Rectal smooth muscle tissue (tissue), 1 donor: Measurements from ENCODE around the gene NEGR1.

ENCODE experiments used
- H3K27ac ChIP-seq: one replicate; pipeline ENCODE4 v1.7.0; 2013; ENCODE audit warnings: low read depth, low read length, inconsistent platforms
- H3K27me3 ChIP-seq: one replicate; pipeline ENCODE4 v1.7.0; 2013; ENCODE audit warnings: low read length; ENCODE audit not compliant: control insufficient read depth, insufficient read depth
- H3K36me3 ChIP-seq: one replicate; pipeline ENCODE4 v1.7.0; 2013; ENCODE audit warnings: low read length; ENCODE audit not compliant: control insufficient read depth, insufficient read depth
- H3K4me1 ChIP-seq: one replicate; pipeline ENCODE4 v1.7.0; 2013; ENCODE audit warnings: low read length; ENCODE audit not compliant: control insufficient read depth, insufficient read depth
- H3K4me3 ChIP-seq: one replicate; pipeline ENCODE4 v1.7.0; 2013; ENCODE audit warnings: low read length
- H3K9ac ChIP-seq: one replicate; pipeline ENCODE4 v1.7.0; 2013; ENCODE audit warnings: low read length

The NEGR1 gene

DNA sequence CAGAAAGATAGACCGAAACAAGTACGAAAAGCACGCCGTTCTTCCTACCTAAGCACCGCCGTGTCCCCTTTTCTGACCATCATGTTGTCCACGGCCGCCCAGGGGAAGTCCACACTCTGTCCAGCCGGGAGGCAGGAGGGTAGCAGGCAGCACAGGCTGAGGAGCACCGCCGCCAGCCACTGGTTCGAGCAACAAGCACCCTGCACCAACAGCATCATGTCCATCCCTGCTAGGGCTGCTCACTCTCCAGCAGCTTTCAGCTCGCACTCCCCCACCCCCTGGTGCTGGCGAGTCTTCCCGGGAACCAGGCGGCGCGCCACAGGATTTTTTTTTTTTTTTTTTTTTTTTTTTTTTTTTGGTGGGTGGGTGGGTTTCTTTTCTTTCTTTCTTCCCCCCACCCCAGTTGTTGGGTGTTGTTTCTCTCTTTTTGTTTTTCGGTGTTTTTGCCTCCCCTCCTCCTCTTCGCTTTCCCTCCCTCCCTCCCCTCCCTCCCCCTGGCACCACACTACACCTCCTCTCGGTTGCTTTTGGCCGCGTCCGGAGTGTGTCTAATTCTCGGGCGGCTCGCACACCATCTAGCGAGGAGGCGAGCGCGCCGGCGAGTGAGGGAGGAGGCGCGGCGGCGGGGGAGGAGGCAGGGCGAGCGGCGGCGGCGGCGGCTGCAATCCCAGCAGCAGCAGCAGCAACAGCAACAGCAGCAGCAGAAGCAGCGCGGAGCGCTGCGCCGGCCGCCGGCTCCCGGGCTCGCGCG lies at the start of gene NEGR1:
Gene NEGR1, minus strand, starts transcription at position 269 of the 751 bp plus-strand sequence.
- H3K4me3 ChIP-seq: peak within 1 kb of the TSS; percentile 92
- H3K36me3 ChIP-seq: no peaks in the 10 kb centered on the region
- H3K27ac ChIP-seq: peak within 1 kb of the TSS; percentile 98
- H3K4me1 ChIP-seq: peaks cover 7% of the 10 kb centered on the region
- no peaks in the 10 kb centered on the region for H3K27me3 ChIP-seq
- peak within 1 kb of the TSS; percentile 57 for H3K9ac ChIP-seq

DNA sequence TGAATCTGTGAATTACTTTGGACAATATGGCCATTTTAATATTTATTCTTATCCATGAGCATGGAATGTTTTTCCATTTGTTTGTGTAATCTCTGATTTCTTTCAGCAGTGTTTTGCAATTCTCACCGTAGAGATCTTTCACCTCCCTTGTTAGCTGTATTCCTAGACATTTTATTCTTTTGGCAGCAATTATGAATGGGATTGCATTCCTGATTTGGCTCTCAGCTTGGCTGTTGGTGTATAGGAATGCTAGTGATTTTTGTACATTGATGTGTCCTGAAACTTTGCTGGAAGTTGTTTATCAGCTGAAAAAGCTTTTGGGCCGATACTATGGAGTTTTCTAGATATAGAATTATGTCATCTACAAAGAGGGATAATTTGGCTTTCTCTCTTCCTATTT lies 44.2 kb upstream of the NEGR1 start:
- Histone ChIP-seq H3K9ac (no peak overlapping the region), H3K27me3 (no peaks in the 10 kb centered on the region), H3K4me3 (no peak overlapping the region), H3K36me3 (no peaks in the 10 kb centered on the region), H3K4me1 (no peaks in the 10 kb centered on the region), H3K27ac (no peak overlapping the region)

DNA sequence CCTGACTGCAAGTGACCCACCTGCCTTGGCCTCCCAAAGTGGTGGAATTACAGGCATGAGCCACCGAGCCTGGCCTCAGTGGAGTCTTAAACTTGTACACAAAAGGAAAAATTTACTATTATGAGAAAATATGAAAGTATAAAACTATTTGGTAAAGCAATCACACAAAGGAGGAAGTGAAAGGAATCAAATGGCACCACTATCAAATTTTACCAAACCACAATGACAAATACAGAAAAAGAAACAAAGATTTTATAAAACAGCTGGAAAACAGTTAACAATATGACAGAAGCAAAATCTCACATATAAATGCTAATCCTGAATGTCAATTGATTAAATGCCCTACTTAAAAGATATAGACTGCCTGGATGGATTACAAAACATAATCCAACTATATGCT lies 42.1 kb upstream of the NEGR1 start:
- H3K4me1 ChIP-seq: no peaks in the 10 kb centered on the region
- H3K4me3 ChIP-seq: no peak overlapping the region
- H3K9ac ChIP-seq: no peak overlapping the region
- no peaks in the 10 kb centered on the region for H3K27me3 ChIP-seq
- H3K36me3 ChIP-seq: no peaks in the 10 kb centered on the region
- H3K27ac ChIP-seq: no peak overlapping the region

DNA sequence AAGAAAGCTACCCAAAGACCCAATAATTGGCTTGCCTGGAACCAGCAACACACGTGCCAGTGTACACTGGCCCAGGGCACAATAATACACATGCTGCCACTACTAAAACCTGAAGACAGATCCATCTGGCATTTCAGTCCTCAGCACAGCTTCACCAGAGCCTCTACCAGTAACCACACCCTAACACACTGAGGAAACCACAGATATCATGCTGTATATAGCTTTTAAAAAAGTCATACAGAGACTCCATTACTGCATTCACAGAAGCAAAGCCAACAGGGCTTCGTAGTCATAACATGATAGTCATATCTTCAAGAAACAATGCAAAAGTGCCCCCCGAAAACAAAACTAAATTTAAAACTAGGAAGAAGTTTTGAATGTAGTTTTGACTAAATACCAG lies 40.6 kb upstream of the NEGR1 start:
- Histone ChIP-seq H3K27ac (no peak overlapping the region), H3K9ac (no peak overlapping the region), H3K36me3 (no peaks in the 10 kb centered on the region), H3K4me1 (no peaks in the 10 kb centered on the region), H3K4me3 (no peak overlapping the region), H3K27me3 (no peaks in the 10 kb centered on the region)

DNA sequence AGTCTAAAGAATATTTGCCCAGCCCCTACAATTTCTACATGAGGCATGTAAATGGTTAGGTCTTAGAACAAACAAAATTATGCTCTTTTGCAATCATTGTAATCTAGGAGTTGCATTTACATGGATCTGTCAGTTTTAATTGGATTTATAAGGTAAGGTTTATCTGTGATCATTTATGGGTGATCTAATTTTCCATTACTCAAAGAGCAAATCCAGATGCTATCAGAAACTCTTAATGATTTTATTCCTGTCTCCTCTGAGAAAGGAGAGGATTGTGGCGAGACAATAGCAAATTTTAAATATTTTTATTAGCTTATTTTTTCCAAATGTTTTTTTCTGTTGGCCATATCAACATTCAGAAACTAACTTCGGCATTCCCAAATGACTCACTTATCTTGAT lies 14.2 kb upstream of the NEGR1 start:
- H3K4me1 ChIP-seq: no peaks in the 10 kb centered on the region

DNA sequence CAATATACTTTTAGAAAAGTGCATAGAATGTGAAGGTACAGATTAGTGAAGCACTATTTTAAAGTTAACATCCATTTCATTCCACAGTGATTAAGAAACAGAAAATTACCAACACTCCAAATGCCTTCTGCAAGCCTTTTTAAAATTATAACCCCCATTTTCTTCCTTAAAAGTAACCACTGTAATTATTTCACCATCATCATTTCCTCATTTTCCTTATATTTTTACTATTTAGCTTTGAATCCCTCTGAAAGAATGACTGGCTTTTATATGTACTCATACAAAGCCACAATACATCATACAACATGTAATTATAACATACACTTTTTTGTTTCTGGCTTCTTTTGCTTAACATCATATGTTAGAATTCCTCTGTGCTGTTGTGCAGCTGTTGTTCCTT lies 6.5 kb upstream of the NEGR1 start:
- Histone ChIP-seq H3K27me3 (no peaks in the 10 kb centered on the region), H3K27ac (no peak overlapping the region), H3K9ac (no peak overlapping the region), H3K4me3 (no peak overlapping the region), H3K36me3 (no peaks in the 10 kb centered on the region), H3K4me1 (no peaks in the 10 kb centered on the region)

More for the DNA sequence above, 14.2 kb upstream of the NEGR1 start:
- H3K27ac ChIP-seq: no peak overlapping the region
- H3K4me3 ChIP-seq: no peak overlapping the region
- no peaks in the 10 kb centered on the region for H3K36me3 ChIP-seq
- H3K9ac ChIP-seq: no peak overlapping the region
- no peaks in the 10 kb centered on the region for H3K27me3 ChIP-seq

DNA sequence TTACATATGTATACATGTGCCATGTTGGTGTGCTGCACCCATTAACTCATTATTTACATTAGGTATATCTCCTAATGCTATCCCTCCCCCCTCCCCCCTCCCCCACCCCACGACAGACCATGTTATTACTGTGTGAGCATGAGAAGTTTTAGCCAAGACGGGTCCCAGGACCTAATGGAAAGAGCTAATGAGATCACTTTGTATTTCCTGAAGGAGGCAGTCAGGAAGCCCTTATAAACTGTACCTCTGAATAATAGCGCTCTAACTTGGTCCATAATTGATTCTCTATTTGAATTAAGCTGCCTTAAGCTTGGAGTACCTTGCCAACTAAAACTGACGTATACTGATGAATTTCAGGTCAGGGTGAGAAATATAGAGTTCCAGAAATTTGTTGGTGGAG lies 4.1 kb upstream of the NEGR1 start:
- Histone ChIP-seq H3K9ac (no peak overlapping the region), H3K4me3 (no peak overlapping the region), H3K4me1 (no peaks in the 10 kb centered on the region), H3K27me3 (no peaks in the 10 kb centered on the region), H3K27ac (no peak overlapping the region), H3K36me3 (no peaks in the 10 kb centered on the region)

DNA sequence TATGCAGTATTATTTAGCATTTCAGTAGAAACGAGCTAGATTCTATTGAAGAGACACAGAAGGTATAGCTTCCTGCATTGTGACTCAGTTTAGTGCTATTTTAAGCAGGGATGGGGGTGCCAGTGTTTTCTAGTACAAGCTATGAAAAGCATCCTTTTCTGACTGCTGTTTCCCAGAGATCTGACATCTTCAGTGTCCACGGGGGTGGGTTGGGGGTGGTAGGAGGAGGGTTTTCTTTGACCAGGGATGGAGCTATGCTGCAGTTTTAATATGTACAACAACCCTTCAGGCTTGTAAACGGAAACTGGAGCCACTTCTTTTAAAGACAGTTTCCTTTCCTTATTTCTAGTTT lies 2.7 kb upstream of the NEGR1 start:
- Histone ChIP-seq H3K27me3 (no peaks in the 10 kb centered on the region), H3K4me3 (peak overlapping the region; percentile 92), H3K9ac (peak overlapping the region; percentile 8), H3K36me3 (no peaks in the 10 kb centered on the region), H3K27ac (peak overlapping the region; percentile 98), H3K4me1 (no peaks in the 10 kb centered on the region)

DNA sequence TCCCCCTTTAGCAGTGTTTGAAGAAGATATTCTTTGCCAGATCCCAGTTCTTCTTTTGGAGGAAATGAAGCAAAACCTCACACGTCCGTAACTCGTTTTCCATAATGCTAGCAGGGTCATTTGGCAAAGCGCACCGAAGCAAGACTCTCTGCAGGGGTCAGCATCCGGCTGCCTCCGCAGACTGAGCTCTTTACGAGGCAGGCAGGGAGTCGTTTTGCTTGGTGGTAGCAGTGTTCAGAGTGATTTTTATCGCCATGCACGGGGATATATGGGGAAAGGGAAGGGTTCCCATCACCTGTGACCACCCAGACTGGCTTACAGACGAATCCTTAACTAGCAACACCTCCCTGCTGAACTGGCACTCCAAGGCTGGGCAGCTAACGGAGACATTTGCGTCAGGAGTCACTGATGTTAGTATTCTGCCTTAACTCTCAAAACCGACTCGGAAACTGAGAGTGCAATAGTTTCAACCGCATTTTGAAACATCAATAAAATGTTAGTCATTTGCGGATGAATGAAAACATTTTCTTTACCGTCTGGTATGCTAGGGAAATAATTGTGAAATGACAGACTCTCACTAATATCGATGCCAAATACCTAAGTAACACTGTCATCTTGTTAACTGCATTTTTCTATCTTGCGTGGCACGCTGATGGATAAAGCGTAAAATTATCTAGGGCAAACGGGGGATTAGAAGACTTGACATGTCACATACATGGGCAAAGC lies 2.2 kb upstream of the NEGR1 start:
- Histone ChIP-seq H3K9ac (peak overlapping the region; percentile 66), H3K27ac (peak overlapping the region; percentile 98), H3K36me3 (no peaks in the 10 kb centered on the region), H3K4me3 (peak overlapping the region; percentile 92), H3K27me3 (no peaks in the 10 kb centered on the region), H3K4me1 (peaks cover 2% of the 10 kb centered on the region)

DNA sequence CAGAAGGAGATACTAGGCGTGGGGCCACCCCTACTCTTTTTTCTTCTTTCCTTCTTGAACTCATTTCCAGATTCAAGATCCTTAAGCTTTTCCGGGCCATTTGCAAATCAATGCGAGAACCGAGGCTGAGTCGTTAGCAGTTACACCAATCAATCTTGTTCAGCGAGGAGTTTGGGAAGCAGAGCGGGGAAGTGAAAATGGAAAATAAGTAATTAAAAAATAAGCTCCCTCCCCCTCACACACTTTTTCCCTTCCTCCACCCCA lies 1.7 kb upstream of the NEGR1 start:
- Histone ChIP-seq H3K4me1 (peaks cover 6% of the 10 kb centered on the region), H3K27me3 (no peaks in the 10 kb centered on the region), H3K9ac (peak overlapping the region; percentile 66), H3K36me3 (no peaks in the 10 kb centered on the region), H3K27ac (peak overlapping the region; percentile 98), H3K4me3 (peak overlapping the region; percentile 92)

DNA sequence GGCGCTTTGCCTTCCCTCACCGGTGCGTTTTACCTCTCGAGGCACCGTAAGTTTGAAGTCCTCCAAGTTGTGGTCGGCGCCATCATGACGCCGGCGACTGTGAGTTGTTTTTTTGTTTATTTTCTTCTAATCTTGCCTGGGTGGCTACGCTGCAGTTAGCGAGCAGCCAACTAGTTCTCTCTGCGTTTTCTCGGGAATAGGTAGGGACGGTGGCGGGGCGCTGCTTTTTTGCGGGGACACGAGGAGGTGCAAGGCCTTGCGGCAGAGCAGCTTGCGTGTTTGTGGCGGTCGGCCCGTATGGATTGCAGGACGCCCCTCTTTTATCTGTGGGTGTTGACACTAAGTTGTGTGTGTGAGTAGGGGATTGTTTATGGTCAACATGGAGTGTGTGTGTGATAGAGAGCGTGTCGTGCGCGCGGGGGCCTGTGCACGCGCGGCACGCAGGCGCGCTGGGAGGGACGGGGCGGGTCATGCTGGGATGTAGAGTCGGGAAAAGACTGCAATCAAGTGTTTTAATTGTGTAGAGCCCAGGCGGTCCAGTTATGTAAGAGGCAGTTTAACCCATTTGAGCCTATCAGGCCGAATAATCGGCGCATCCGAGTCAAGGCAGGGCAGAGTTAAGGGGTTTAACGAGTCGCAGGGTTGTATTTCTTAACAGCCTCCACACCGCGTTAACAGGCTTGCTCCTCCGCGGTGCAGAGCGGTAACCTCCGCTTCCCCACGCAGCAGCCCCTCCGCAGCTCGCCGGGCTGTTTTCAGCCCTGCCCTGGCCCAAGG lies 1.2 kb upstream of the NEGR1 start:
- Histone ChIP-seq H3K36me3 (no peaks in the 10 kb centered on the region), H3K27ac (peak overlapping the region; percentile 98), H3K9ac (peak overlapping the region; percentile 66), H3K4me1 (peaks cover 7% of the 10 kb centered on the region), H3K27me3 (no peaks in the 10 kb centered on the region), H3K4me3 (peak overlapping the region; percentile 92)

DNA sequence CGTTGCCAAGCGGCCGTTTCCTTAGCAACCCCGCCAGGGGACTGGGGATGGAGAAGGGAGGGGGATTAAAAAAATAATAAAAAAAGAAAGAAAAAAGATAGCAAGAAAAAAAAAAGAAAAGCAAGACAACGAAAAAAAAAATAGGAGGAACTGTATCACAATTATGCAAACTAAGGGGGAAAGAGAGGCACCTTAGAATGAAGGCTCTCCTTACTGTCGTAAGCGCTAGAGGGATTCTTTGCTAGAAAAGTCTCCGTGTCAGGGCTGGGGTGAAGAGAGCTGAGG lies 625 bp upstream of the NEGR1 start:
- H3K9ac ChIP-seq: no peak overlapping the region
- no peaks in the 10 kb centered on the region for H3K27me3 ChIP-seq
- H3K36me3 ChIP-seq: no peaks in the 10 kb centered on the region
- H3K4me3 ChIP-seq: peak overlapping the region; percentile 92
- H3K27ac ChIP-seq: peak overlapping the region; percentile 98
- peaks cover 7% of the 10 kb centered on the region for H3K4me1 ChIP-seq
